HG02981 (cell line): Measurements from ENCODE around the gene CTAGE4.
"Not testable (repeated sequence)": the region's sequence is repeated elsewhere in the genome, so short reads cannot be mapped to it uniquely, and the experiment has no call there.

ENCODE experiments used
- ATAC-seq: cut with Tn5 transposase; IDR thresholded peaks from one replicate; pipeline ENCODE4 v1.9.1; 2021; ENCODE audit warnings: mild to moderate bottlenecking, moderate library complexity; ENCODE audit not compliant: unreplicated experiment

Gene CTAGE4, protein sequence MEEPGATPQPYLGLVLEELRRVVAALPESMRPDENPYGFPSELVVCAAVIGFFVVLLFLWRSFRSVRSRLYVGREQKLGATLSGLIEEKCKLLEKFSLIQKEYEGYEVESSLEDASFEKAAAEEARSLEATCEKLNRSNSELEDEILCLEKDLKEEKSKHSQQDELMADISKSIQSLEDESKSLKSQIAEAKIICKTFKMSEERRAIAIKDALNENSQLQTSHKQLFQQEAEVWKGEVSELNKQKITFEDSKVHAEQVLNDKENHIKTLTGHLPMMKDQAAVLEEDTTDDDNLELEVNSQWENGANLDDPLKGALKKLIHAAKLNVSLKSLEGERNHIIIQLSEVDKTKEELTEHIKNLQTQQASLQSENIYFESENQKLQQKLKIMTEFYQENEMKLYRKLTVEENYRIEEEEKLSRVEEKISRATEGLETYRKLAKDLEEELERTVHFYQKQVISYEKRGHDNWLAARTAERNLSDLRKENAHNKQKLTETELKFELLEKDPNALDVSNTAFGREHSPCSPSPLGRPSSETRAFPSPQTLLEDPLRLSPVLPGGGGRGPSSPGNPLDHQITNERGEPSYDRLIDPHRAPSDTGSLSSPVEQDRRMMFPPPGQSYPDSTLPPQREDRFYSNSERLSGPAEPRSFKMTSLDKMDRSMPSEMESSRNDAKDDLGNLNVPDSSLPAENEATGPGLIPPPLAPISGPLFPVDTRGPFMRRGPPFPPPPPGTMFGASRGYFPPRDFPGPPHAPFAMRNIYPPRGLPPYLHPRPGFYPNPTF

DNA sequence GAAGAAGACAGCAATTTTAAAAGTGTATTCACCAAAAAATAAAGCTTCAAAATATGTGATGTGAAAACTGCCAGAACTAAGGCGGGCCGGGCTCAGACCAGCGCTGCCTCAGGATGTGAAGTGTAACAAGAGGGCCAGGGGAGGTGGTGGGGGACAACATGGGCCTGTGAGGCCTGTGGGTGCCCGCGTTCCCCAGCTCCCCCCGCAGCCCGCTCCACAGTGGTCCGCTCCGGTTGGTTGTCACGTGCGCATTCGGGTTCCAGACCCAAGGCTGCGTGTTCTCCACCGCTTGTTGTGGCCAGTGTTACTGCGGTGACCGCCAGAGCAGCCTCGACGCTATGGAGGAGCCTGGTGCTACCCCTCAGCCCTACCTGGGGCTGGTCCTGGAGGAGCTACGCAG lies at the start of gene CTAGE4:
TSS of gene CTAGE4 (plus strand) at position 301 of the 400 bp plus-strand sequence. CDS start at position 339, 38 bp downstream.
- ATAC-seq: not testable (repeated sequence)

DNA sequence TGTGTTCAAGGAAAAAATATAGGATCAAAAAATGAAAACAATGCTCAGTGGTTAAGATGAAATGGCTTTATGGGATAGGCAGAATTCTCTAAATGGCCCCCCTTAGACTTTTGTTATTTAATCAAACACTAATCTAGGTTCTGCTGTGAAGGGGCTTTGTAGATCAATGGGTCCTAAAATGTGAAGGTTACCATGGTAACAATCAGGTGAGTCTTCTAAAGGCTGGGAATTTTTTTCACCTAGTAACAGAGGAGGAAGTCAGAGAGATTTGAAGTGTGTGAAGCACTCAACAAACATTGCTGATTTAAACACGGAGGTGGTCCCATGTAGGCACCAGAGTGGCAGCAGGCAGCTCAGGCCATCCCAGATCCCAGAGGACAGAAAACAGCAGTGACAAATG lies 49.1 kb upstream of the CTAGE4 start:
- ATAC-seq: no peak

DNA sequence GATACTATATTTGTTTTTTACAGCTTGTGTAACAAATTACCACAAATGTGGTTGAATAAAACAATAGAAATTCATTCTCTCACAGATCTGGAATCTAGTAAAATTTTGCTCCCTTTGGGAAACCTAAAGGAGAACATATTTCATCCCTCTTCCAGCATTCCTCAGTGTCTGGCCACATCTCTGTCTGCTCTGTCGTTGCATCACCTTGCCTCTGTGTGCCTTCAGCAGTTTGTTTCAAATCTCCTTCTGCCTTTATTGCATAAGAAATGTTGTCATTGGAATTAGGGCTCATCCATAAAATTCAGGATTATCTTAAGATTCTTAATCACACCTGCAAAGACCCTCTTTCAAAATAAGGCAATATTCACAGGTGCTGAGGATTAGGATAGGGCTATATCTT lies 45.8 kb upstream of the CTAGE4 start:
- no peak for ATAC-seq

DNA sequence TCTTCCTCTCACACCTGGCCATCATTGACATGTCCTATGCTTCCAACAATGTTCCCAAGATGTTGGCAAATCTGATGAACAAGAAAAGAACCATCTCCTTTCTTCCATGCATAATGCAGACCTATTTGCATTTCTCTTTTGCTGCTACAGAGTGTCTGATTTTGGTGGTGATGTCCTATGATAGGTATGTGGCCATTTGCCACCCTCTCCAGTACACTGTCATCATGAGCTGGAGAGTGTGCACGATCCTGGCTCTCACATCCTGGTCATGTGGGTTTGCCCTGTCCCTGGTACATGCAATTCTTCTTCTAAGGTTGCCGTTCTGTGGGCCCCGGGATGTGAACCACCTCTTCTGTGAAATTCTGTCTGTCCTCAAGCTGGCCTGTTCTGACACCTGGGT lies 41.1 kb upstream of the CTAGE4 start:
- ATAC-seq: no peak

DNA sequence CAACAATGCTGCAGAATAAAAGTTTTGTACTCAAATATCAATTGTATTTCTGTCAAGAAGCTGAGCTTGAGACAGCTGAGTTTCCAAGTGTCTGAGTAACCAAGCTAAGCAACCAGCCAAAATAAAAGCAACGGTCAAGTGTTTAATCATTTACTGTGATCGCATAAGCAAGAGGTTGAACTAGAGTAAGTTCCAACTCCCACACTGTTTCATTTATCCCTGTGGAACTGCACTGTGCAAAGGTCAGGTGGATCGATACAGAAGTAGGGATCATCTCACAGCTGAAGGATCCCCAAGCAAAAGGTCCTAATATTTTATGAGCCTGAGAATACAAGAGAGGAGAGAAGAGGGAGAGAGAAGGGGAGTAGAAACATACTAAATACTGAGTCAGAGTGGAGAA lies 38.8 kb upstream of the CTAGE4 start:
- no peak for ATAC-seq

DNA sequence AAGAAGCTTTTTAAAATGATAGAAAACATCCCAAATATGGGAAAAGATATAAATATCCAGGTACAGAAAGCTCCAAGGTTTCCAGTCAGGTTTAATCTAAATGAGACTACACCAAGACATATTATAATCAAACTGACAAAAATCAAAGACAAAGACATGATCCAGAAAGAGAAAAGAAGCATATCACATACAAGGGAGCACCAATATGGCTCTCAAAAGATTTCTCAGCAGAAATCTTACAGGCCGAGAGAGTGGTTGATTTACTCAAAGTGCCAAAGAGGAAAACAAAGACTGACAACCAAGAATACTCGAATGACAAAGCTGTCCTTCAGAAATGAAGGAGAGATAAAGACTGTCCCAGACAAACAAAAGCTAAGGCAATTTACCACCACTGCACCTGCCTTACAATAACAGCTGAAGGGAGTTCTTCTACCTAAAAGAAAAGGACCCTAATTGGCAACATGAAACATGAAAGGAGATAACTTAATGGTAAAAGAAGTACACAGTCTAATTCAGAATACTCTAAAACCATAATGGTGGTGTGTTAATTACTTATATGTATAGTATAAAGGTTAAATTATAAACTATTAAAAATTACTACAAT lies 34.9 kb upstream of the CTAGE4 start:
- ATAC-seq: no peak

DNA sequence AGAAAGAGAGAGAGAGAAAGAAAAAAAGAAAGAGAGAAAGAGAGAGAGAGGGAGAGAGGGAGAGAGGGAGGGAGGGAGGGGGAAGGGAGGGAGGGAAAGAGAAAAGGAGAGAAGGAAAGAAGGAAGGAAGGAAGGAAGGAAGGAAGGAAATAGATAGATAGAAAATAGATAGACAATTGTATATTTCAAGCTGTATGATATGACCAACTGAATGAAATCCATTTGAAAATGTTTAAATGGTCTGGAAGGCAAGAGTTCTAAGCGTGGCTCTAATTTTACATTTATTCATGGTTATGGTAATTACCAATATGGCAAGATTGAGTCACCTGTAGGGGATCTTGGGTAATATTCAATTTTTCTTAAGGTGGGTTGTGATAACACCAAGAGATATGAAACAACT lies 24.4 kb upstream of the CTAGE4 start:
- ATAC-seq: no peak

DNA sequence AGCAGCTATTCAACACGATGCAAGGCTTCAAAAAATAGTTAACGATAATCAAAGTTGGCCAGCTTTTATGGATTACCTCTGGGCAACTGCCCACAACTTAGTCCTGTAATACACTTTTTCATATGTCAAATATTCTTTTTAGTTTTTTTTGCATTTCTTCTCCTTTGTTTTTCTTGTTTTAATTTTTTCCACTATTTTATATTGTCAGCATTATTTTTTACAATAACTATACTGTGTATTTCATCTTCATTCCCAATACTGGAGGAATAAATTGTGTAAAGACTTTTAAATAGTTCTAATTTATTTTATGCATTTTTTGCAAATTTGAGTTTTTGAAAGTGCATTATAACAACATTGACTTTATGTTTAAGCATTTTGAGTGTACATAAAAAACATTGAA lies 18.5 kb upstream of the CTAGE4 start:
- no peak for ATAC-seq

DNA sequence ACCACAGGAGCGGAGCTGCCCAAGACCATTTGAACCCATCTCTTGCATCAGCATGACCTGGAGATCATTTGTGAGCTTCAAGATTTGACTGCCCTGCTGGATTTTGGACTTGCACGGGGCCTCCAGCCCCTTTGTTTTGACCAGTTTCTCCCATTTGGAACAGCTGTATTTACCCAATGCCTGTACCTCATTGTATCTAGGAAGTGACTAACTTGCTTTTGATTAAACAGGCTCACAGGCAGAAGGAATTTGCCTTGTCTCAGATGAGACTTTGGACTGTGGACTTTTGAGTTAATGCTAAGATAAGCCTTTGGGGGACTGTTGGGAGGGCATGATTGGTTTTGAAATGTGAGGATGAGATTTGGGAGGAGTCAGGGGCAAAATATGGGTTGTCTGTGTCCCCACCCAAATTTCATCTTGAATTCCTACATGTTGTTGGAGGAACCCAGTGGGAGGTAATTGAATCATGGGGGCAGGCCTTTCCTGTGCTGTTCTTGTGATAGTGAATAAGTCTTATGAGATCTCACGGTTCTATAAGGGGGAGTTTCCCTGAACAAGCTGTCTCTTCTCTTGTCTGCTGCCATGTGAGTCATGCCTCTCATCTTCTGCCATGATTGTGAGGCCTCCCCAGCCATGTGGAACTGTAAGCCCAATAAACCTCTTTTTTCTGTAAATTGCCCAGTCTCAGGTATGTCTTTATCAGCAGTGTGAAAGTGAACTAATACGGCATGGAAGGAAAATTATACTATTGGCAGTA lies 11.5 kb upstream of the CTAGE4 start:
- not testable (repeated sequence) for ATAC-seq

DNA sequence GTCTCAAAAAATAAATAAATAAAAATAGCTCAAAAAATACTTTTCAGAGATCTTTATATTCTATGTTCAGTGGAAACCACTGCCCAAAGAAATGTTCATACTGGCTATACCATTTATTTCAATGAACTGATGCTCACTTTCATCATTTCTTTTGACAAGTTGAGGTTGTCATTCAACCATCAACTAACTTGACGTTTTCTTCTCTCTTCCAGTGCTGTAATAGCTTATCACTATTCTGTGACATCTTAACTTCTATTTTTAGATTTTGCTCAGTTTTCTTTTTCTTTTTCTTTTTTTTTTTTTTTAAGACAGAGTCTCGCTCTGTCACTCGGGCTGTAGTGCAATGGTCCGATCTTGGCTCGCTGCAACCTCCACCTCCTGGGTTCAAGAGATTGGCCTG lies 8.7 kb upstream of the CTAGE4 start:
- ATAC-seq: no peak

DNA sequence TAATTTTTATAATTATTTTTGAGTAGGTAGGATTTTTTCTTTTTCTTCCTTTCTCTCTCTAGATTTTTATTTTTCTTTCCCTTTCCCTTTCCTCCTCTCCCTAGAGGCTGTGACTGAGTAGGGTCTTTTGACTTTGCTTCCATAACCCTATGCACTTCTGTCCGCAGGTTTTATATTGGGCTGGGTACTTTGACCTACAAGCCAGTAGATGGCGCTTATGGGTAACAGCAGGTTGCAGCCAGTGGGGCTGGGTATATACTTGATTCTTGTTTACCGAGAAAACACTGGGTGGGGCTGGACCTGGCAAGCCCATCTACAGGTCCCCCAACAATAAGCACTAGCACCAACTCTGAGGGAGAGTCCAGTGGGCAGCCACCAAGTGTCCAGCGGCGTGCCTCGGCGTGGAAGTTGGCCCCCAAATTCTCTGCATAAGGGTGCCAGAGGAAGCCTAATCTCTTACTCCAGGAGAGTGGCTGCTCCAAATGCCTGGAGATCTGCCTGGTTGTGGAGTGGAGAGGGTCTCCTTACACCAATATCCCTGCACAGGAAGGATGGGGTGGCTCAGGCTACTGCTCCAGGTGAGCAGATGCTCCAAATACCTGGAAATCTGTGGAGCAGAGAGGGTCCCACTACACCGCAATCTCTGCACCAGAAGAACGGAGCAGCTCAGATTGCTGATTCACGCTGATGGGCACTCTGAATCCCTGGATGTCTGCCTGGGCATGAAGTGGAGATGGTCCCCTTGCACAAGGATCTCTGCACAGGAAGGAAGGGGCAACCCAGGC lies 4.7 kb upstream of the CTAGE4 start:
- peak; percentile 95 for ATAC-seq

DNA sequence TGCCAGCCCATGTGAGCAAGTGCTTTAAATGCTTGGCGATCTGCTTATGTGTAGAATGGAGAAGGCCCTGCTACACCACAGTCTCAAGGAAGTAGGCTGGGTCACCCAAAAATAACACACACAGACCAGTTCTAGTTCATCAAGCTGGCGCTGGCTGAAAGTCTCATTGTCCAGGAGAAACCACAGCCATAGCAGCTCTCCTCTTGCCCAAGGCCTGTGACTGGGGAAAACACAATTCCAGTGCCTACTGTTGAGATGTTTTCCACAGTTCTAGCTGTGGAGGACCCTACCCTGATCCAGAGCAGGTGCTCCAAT lies 4.1 kb upstream of the CTAGE4 start:
- not testable (repeated sequence) for ATAC-seq

DNA sequence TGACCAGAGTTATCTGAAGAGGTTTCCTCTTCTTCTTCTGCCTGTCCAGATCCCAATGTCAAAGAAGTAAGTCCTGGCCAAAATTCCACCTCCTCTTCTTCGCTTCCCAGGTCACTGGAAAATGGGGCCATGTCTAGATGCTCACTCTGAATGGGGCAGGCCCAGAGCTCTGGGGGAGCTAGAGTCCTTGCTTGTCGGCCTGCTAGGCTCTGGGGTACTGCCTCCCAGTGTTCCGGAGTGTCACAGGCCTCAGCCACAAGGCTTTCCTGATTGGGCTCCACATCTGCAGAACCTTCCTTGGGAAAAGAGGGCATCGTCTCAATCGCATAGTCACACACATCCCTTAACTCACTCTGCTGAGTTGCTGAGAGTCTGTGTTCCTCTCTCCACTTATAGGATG lies 4.6 kb downstream of the CTAGE4 start:
- not testable (repeated sequence) for ATAC-seq

DNA sequence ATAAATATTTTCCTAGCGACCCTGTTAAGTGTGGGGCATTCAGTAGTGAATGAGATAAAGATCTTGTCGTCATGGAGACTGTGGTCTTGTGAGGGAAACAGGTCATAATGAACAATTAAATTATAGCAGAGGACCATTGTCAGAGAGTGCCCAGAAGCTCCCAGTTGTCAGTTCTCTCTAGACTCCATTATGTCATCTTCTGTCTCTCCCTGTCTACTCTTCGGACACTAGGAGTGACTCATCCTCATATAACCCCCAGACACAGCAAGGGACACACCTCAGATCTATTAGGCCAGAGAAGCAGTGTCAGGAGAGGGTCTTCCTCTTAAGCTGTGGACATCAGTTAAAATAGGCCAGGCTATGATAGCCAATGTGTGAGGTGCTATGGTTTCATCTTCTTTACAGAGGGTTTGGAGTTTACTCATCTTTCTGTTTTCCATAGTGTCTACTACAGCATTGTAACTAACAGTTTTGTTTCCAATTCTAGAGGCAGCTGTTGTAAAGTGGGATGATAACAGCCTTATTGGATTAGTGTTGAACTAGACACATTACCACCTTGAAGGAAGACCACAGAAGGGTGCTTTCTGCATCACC lies 5.4 kb downstream of the CTAGE4 start:
- not testable (repeated sequence) for ATAC-seq

DNA sequence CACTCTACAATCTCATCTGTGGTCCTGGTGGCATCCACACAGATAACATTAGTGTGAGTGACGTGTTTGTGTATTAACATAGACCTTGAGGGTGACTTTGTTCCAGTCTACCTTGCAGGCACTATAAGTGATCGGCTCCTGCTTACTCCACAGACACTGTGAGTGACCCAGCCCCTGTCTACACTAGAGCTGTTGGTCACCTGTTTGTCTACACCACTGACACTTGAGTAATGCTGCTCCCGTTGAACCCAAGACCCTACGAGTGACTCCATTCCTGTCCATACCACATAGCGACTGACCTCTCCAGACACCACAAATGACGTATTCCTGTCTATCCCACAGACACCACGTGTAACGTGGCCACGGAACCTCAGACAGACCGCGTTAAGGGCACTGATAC lies 10.5 kb downstream of the CTAGE4 start:
- not testable (repeated sequence) for ATAC-seq

DNA sequence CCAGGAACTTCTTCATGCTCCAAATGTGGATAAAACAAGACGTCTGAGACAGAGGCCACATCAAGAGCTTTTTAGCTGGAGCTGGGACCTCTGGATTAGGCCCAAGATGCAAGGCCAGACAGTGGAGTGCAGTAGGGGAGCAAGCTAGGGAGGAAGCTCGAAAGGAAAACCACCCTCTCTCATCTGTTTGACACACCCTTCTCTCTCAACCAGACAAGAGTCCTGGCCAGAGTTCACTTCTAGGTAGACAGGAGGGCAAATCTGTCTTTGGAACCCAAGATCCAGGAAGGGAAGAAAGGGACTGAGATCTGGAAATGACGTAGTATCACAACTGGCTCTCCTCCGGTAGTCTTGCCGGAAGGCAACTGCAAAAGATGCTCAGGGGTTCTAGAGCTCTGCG lies 11.2 kb downstream of the CTAGE4 start:
- not testable (repeated sequence) for ATAC-seq

DNA sequence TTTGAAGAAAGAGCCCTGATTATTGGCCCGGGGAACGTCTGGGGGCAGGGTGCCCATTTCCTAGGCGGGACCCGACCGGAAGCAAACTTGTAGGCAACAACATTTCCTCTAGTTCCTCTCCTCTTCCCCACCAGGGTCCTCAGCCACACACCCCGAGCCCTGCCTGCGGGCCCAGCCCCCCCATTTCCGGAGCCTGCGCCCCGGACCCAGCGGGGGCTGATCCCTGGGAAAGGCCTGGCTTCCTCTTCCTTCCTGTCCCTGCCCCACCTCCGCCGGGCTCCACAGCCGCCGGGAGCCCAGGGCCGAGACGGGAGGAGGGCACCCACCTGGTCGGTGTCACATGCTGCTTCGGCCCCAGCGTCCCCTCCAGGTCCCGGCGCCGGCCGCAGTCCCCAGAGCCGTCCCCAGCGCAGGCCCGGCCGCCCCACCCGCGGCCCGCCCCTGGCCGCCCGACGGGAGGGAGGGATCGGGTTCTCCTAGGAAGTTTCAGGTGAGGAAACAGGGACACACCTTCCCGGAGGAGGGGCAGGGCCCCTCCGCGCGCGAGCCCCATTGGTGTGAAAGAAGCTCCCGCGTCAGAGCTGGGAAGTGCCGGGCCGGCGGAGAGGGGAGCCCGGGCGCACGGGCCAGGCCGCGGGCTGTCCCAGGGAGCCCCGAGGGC lies 12.1 kb downstream of the CTAGE4 start, which contains the start of gene ARHGEF35:
TSS of gene ARHGEF35 (minus strand) at position 622 of the 661 bp plus-strand sequence. CDS start 7,450 bp downstream, outside the sequence.
- peak; percentile 69 for ATAC-seq

DNA sequence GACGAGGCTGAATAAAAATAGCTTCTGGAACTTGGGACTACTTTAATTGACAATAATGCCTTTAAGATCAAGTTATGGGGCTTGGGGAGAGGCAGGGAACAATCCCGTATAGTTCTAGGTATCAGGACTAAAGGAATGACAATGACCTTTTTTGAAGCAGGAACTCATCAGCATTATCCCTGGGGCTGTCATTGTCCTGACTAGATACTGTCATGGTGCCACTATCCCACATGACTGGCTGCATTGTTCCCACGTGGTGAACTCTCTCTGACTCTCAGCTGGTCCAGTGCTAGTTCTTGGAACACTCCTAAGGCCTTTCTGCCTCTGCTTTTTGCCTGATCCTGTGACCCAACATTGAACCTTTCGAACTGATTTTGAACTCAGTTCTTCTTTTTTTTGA lies 15.7 kb downstream of the CTAGE4 start:
- ATAC-seq: not testable (repeated sequence)

DNA sequence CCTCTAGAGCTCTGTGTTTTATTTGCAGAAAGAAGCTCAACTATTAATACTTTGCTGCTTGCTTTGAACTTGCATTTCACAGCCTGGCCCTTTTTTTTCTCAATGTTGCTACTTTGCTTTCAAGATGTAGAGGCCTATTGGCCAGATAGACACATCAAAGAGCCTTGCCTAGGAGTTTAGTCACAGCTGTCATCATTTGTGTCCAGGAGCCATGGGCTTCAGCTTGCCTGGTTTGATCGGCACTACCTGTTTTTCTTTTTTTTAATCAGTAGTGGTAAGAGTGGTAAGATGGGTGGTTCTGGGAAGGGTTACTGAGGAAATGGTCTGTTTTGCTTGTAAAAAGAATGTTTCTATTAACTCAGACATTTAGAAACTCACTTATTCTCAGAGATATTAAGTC lies 18.7 kb downstream of the CTAGE4 start:
- ATAC-seq: peak; percentile 20
